HEK293T (cell line): ENCODE results near the gene PPFIBP2.

ENCODE experiments used
- CTCF ChIA-PET: fragments of 350-600 bp; formaldehyde crosslinking; extraction: SDS; loops from one replicate; lab custom pipeline; 2021; ENCODE audit warnings: antibody characterized with exemption, inconsistent platforms; lab: Yijun Ruan, JAX
- POLR2A ChIA-PET: fragments of 350-600 bp; formaldehyde crosslinking; extraction: SDS; loops from one replicate; lab custom pipeline; 2020; ENCODE audit warnings: antibody characterized with exemption, inconsistent platforms; lab: Yijun Ruan, JAX
- DNase-seq: peaks from one replicate; pipeline ENCODE4 v3.0.0; 2012; ENCODE audit warnings: mixed read lengths; ENCODE audit errors: extremely low spot score
- ARNT ChIP-seq: fragments of 450-650 bp; IDR thresholded peaks from 2 replicates; pipeline ENCODE4 v1.6.1; 2017; ENCODE audit warnings: mild to moderate bottlenecking
- BHLHE40 ChIP-seq: fragments of 450-650 bp; IDR thresholded peaks from 2 replicates; pipeline ENCODE4 v1.6.1; 2016; ENCODE audit warnings: mild to moderate bottlenecking, moderate library complexity, borderline replicate concordance
- CTBP1 ChIP-seq: fragments of 450-650 bp; IDR thresholded peaks from 2 replicates; pipeline ENCODE4 v1.6.1; 2016; ENCODE audit warnings: borderline replicate concordance
- ELF4 ChIP-seq: fragments of 450-650 bp; IDR thresholded peaks from 2 replicates; pipeline ENCODE4 v1.6.1; 2017; ENCODE audit warnings: antibody characterized with exemption
- FOXA1 ChIP-seq: fragments of 450-650 bp; IDR thresholded peaks from 2 replicates; pipeline ENCODE4 v1.6.1; 2016; ENCODE audit warnings: mild to moderate bottlenecking
- FOXK2 ChIP-seq: fragments of 450-650 bp; IDR thresholded peaks from 2 replicates; pipeline ENCODE4 v1.6.1; 2016; ENCODE audit warnings: mild to moderate bottlenecking
- FOXM1 ChIP-seq: fragments of 450-650 bp; IDR thresholded peaks from 2 replicates; pipeline ENCODE4 v1.6.1; 2017; ENCODE audit warnings: mild to moderate bottlenecking, borderline replicate concordance
- HDGF ChIP-seq: fragments of 450-650 bp; IDR thresholded peaks from 2 replicates; pipeline ENCODE4 v1.6.1; 2017; ENCODE audit warnings: antibody characterized with exemption, borderline replicate concordance
- L3MBTL2 ChIP-seq: fragments of 450-650 bp; conservative IDR thresholded peaks from 2 replicates; pipeline ENCODE4 v1.6.1; 2016; ENCODE audit warnings: mild to moderate bottlenecking
- LEF1 ChIP-seq: fragments of 450-650 bp; IDR thresholded peaks from 2 replicates; pipeline ENCODE4 v1.6.1; 2017; ENCODE audit warnings: mild to moderate bottlenecking, borderline replicate concordance
- NFRKB ChIP-seq: fragments of 450-650 bp; IDR thresholded peaks from 2 replicates; pipeline ENCODE4 v1.6.1; 2016; ENCODE audit warnings: mild to moderate bottlenecking, moderate library complexity
- SP1 ChIP-seq: fragments of 450-650 bp; IDR thresholded peaks from 2 replicates; pipeline ENCODE4 v1.6.1; 2017
- SUZ12 ChIP-seq: fragments of 450-650 bp; IDR thresholded peaks from 2 replicates; pipeline ENCODE4 v1.6.1; 2016; ENCODE audit warnings: mild to moderate bottlenecking
- TARDBP ChIP-seq: fragments of 450-650 bp; IDR thresholded peaks from 2 replicates; pipeline ENCODE4 v1.6.1; 2016
- ZNF384 ChIP-seq: fragments of 450-650 bp; IDR thresholded peaks from 2 replicates; pipeline ENCODE4 v1.6.1; 2016
- TF ChIP-seq, protein P1 (sequence below): fragments of 450-650 bp; IDR thresholded peaks from 2 replicates; pipeline ENCODE4 v1.6.1; 2016

Gene PPFIBP2

DNA sequence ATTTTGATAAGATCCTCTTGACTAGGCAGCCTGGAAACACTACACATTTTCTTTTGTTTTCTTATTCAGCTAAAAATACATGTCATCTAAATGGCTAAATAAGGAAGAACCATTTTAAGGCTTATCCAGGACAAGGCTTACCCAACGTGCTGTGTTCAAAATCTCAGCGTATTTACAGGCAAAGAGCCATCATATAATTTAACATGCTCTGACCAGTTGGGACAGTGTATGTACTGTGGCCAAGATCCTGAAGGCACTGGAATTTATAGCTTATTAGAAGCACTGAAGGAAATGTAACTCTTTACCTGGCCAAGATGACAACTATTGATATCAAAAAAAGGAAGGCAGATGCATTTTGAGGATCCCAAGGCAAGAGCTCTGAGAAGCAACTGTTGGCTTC is 71.1 kb downstream of the PPFIBP2 start:
- DNase-seq, result no peak
- ChIA-PET CTCF (interaction anchor here (2.4 kb wide), 1 partner anchor 14 kb away, joined by 9 read pairs; no protein-coding TSS in a partner anchor), POLR2A (no interaction called here)
- TF ChIP-seq HDGF, result no peak
- TF ChIP-seq FOXM1, result no peak
- TF ChIP-seq ELF4, result no peak

- DNase-seq, result no peak
- POLR2A ChIA-PET, result no interaction called here
- CTCF ChIA-PET, result no interaction called here
- TF ChIP-seq HDGF, result no peak
Measured at GRCh38 chr11:7585816-7586215, 72.0 kb downstream of the PPFIBP2 start.

DNA sequence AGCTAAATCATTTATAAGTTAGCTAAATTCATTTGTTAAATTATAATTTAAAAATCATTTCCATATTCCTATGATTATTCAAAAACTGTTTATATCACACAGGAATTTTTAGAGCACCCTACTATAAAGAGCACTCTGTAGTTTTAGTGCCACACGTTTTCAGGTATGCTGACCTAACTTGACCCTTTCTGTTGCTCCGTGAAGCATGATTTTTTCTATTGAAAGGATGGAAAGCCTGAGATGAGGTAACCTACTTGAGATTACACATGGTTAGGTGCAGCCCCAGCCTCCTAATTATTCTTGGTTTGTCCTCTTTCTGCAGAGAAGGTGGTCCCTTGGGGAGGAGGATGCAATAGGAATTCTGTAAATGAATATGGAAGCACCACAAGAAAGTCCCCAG is 72.6 kb downstream of the PPFIBP2 start:
- TF ChIP-seq LEF1, result no peak
- TF ChIP-seq FOXM1, result no peak
- TF ChIP-seq SUZ12, result no peak
- no peak for TF ChIP-seq FOXK2
- TF ChIP-seq ZNF384, result no peak
- TF ChIP-seq NFRKB, result no peak
- TF ChIP-seq FOXA1, result no peak
- TF ChIP-seq BHLHE40, result no peak
- no peak for TF ChIP-seq TARDBP
- no peak for TF ChIP-seq CTBP1
- TF ChIP-seq ELF4, result no peak
- no peak for TF ChIP-seq ARNT
- POLR2A ChIA-PET, result no interaction called here
- DNase-seq, result no peak
- CTCF ChIA-PET, result no interaction called here

- CTCF ChIA-PET, result no interaction called here
- TF ChIP-seq L3MBTL2, result no peak
- no peak for TF ChIP-seq BHLHE40
- TF ChIP-seq HDGF, result no peak
- no peak for TF ChIP-seq SUZ12
- TF ChIP-seq SP1, result no peak
- TF ChIP-seq LEF1, result no peak
- TF ChIP-seq TARDBP, result no peak
- no peak for TF ChIP-seq ARNT
- no peak for TF ChIP-seq FOXM1
- TF ChIP-seq ZNF384, result no peak
- TF ChIP-seq FOXK2, result no peak
- no peak for TF ChIP-seq FOXA1
- TF ChIP-seq CTBP1, result no peak
- no peak for TF ChIP-seq NFRKB
- POLR2A ChIA-PET, result no interaction called here
- no peak for DNase-seq
Measured at GRCh38 chr11:7587712-7588111, 73.9 kb downstream of the PPFIBP2 start.

GRCh38 chr11:7589861-7590260 is 76.1 kb downstream of the PPFIBP2 start:
- DNase-seq, result no peak
- ChIA-PET POLR2A (no interaction called here), CTCF (no interaction called here)
- no peak for TF ChIP-seq HDGF
- no peak for TF ChIP-seq CTBP1
- TF ChIP-seq, protein P1, sequence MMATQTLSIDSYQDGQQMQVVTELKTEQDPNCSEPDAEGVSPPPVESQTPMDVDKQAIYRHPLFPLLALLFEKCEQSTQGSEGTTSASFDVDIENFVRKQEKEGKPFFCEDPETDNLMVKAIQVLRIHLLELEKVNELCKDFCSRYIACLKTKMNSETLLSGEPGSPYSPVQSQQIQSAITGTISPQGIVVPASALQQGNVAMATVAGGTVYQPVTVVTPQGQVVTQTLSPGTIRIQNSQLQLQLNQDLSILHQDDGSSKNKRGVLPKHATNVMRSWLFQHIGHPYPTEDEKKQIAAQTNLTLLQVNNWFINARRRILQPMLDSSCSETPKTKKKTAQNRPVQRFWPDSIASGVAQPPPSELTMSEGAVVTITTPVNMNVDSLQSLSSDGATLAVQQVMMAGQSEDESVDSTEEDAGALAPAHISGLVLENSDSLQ, result no peak
- TF ChIP-seq SUZ12, result no peak
- no peak for TF ChIP-seq TARDBP
- TF ChIP-seq FOXM1, result no peak
- TF ChIP-seq ARNT, result no peak
- TF ChIP-seq FOXK2, result no peak

GRCh38 chr11:7590529-7590928 is 76.7 kb downstream of the PPFIBP2 start:
- DNase-seq, result no peak
- ChIA-PET POLR2A (no interaction called here), CTCF (no interaction called here)
- TF ChIP-seq SP1 (no peak), FOXK2 (no peak), ELF4 (no peak), LEF1 (no peak), ZNF384 (no peak)

DNA sequence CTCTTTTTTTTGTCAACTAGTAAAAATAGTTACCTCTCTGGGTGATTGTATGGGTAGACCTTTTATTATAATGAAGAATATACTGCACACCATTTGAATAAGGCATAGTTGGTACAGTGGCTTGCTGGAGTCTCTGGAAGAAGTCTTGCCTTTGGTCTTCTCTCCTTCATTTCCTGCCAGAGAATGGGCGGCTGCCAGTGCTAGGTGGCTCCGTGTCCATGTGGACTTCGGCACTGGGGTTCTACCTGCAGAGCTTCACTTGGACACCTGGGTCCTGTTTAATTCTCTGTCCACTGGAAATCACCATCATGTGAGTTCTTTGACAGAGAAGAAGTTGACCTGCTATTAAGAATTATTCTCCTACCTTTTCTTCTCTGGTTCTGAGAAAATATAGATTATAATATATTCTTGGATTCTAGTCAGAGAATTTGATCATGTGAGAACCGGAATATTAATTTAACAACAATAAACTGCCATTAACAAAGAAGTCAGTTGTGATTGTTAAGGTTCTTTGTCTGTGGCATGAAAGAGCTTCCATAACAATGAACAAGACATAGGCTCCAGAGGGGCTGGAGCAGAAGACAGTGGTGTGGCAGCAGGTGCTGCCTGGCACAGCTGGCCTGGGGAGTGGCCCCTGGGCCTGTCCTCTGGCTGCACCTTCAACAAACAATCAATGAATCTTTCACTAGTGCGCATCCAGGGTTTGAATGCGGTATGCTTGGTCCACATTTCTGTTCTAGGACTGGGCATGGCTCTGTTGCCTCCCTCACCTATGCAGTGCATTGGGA is 77.5 kb downstream of the PPFIBP2 start:
- DNase-seq, result no peak
- TF ChIP-seq, protein P1, result no peak
- TF ChIP-seq FOXK2, result no peak
- no peak for TF ChIP-seq SUZ12
- no peak for TF ChIP-seq L3MBTL2
- no peak for TF ChIP-seq HDGF
- TF ChIP-seq ELF4, result no peak
- no peak for TF ChIP-seq LEF1
- TF ChIP-seq CTBP1, result no peak
- no peak for TF ChIP-seq ARNT
- TF ChIP-seq SP1, result no peak
- no peak for TF ChIP-seq BHLHE40
- CTCF ChIA-PET, result interaction anchor here (0.6 kb wide), 1 partner anchor 1861 kb away, joined by 7 read pairs; no protein-coding TSS in a partner anchor
- POLR2A ChIA-PET, result no interaction called here
